Osteocyte (in vitro differentiated cells): Measurements from ENCODE around the gene ADAMTS14. TPM values are rescaled to one million over a fixed set of nuclear protein-coding genes. Genes with fewer than 3 reads are reported as not detected.

Experiments
- DNase-seq: peaks from one replicate; pipeline ENCODE4 v3.0.0; 2021; ENCODE audit warnings: mixed read lengths; ENCODE audit not compliant: unreplicated experiment; ENCODE audit errors: extremely low spot score
- H3K27ac Mint-ChIP-seq: one replicate; pipeline ENCODE4 v1.8.0; 2021; ENCODE audit warnings: mild to moderate bottlenecking, mixed read lengths; ENCODE audit not compliant: unreplicated experiment
- H3K27me3 Mint-ChIP-seq: one replicate; pipeline ENCODE4 v1.8.0; 2021; ENCODE audit warnings: mixed read lengths; ENCODE audit not compliant: unreplicated experiment
- H3K36me3 Mint-ChIP-seq: one replicate; pipeline ENCODE4 v1.8.0; 2021; ENCODE audit warnings: mixed read lengths; ENCODE audit not compliant: unreplicated experiment
- H3K4me1 Mint-ChIP-seq: one replicate; pipeline ENCODE4 v1.8.0; 2021; ENCODE audit warnings: mixed read lengths; ENCODE audit not compliant: unreplicated experiment
- H3K4me3 Mint-ChIP-seq: one replicate; pipeline ENCODE4 v1.8.0; 2021; ENCODE audit warnings: mild to moderate bottlenecking, moderate library complexity, mixed read lengths; ENCODE audit not compliant: unreplicated experiment
- H3K9me3 Mint-ChIP-seq: one replicate; pipeline ENCODE4 v1.8.0; 2021; ENCODE audit warnings: mixed read lengths; ENCODE audit not compliant: unreplicated experiment
- CTCF ChIP-seq: fragments of 200-600 bp; sonication (generic); IDR thresholded peaks from 2 replicates; pipeline ENCODE4 v1.5.0; 2021; ENCODE audit warnings: antibody characterized with exemption, mild to moderate bottlenecking, moderate library complexity
- total RNA-seq: library from RNA; stranded (reverse); gene quantifications from 2 replicates; pipeline ENCODE4 v1.2.1, GENCODE V29; 2021

ADAMTS14 gene
- total RNA-seq, 1 donor from 2014 or later = 4.1 TPM

- TF ChIP-seq CTCF = no peak
- Mint-ChIP-seq H3K36me3 (no peaks in the 10 kb centered on the region), H3K27ac (no peak overlapping the region), H3K27me3 (peaks cover 16% of the 10 kb centered on the region), H3K4me3 (no peak overlapping the region), H3K9me3 (peaks cover 5% of the 10 kb centered on the region), H3K4me1 (peaks cover 8% of the 10 kb centered on the region)
- DNase-seq = no peak
Measured at GRCh38 chr10:70806841-70807240, 134.5 kb downstream of the ADAMTS14 start.

DNA sequence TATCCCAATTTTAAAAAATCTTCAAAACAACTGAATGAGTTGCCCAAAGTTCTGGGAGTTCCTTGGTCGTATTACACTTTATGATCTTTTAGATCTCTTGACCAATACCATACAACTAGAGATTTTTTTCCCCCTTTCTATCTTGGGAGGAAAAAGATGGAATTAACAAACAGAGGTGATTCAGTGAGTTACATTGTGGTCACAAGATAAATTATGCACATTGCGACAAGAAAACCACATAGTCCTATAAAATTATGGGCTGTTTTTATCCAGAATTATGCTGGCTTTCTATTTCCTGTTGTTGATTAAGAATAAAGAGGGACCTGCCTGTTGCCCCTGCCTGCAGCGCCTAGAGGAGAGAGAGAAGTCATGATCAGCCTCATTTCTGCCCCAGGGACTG lies 135.2 kb downstream of the ADAMTS14 start:
- Mint-ChIP-seq H3K9me3 (no peaks in the 10 kb centered on the region), H3K27ac (no peak overlapping the region), H3K4me3 (no peak overlapping the region), H3K4me1 (peaks cover 8% of the 10 kb centered on the region), H3K27me3 (peaks cover 9% of the 10 kb centered on the region), H3K36me3 (no peaks in the 10 kb centered on the region)
- DNase-seq = no peak
- no peak for TF ChIP-seq CTCF

GRCh38 chr10:70809011-70809611 lies 136.8 kb downstream of the ADAMTS14 start:
- Mint-ChIP-seq H3K27me3 (no peaks in the 10 kb centered on the region), H3K4me1 (peaks cover 8% of the 10 kb centered on the region), H3K36me3 (no peaks in the 10 kb centered on the region), H3K9me3 (no peaks in the 10 kb centered on the region), H3K4me3 (no peak overlapping the region), H3K27ac (no peak overlapping the region)
- no peak for DNase-seq
- TF ChIP-seq CTCF = no peak

DNA sequence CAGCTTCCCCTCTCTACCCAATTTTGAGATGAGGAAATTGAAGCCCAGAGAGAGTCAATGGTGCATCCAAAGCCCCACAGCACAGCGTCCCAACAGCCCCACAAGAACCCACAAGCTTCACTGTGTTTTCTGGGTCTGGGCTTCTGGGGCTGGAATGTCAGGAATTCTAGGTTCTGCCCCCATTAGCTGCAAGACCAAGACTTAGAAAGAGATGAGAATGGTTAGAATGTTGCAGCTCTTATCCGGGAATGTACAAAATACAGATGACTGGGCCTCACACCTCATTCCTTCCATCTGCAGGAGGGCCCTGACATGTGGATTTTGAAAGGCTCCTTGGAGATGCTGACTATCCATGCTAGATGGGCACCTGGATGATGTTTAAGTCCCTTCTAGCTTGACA lies 137.4 kb downstream of the ADAMTS14 start:
- DNase-seq = no peak
- Mint-ChIP-seq H3K36me3 (no peaks in the 10 kb centered on the region), H3K27ac (no peak overlapping the region), H3K4me1 (peaks cover 8% of the 10 kb centered on the region), H3K4me3 (no peak overlapping the region), H3K9me3 (no peaks in the 10 kb centered on the region), H3K27me3 (no peaks in the 10 kb centered on the region)
- TF ChIP-seq CTCF = no peak

GRCh38 chr10:70810967-70811366 lies 138.7 kb downstream of the ADAMTS14 start:
- H3K4me3 Mint-ChIP-seq = no peak overlapping the region
- no peak overlapping the region for H3K27ac Mint-ChIP-seq
- H3K27me3 Mint-ChIP-seq = no peaks in the 10 kb centered on the region
- peaks cover 10% of the 10 kb centered on the region for H3K4me1 Mint-ChIP-seq
- no peak for TF ChIP-seq CTCF
- DNase-seq = no peak
- H3K9me3 Mint-ChIP-seq = no peaks in the 10 kb centered on the region
- H3K36me3 Mint-ChIP-seq = no peaks in the 10 kb centered on the region
